ENCODE data around the gene KRT17. TPM values are rescaled to one million over a fixed set of nuclear protein-coding genes. Genes with fewer than 3 reads are reported as not detected.
"Not testable (repeated sequence)": the region's sequence is repeated elsewhere in the genome, so short reads cannot be mapped to it uniquely, and the experiment has no call there.

Gene KRT17
- polyA plus RNA-seq, 3 donors from 2014 or later, result not detected

GRCh38 chr17:41592601-41593305 is 31.6 kb downstream of the KRT17 start:
- Mint-ChIP-seq H3K36me3 (no peaks in the 10 kb centered on the region), H3K9me3 (no peaks in the 10 kb centered on the region), H3K4me3 (no peak overlapping the region), H3K27me3 (ENCODE audit: low read depth in 3 of 3) (peaks cover 2 to 16% (median 3%) of the 10 kb centered on the region in 3 donors), H3K27ac (no peak overlapping the region), H3K4me1 (no peaks in the 10 kb centered on the region)
- no peak for DNase-seq

GRCh38 chr17:41589301-41589700 is 35.1 kb downstream of the KRT17 start:
- Mint-ChIP-seq H3K4me3 (no peak overlapping the region), H3K9me3 (no peaks in the 10 kb centered on the region), H3K27ac (no peak overlapping the region), H3K4me1 (no peaks in the 10 kb centered on the region), H3K36me3 (no peaks in the 10 kb centered on the region), H3K27me3 (ENCODE audit: low read depth in 3 of 3) (peaks cover 0 to 9% (median 5%) of the 10 kb centered on the region in 3 donors)
- DNase-seq, result no peak

GRCh38 chr17:41588126-41588810 is 36.1 kb downstream of the KRT17 start:
- no peaks in the 10 kb centered on the region for H3K4me1 Mint-ChIP-seq
- peaks cover 0 to 8% (median 6%) of the 10 kb centered on the region in 3 donors for H3K27me3 Mint-ChIP-seq (ENCODE audit: low read depth in 3 of 3)
- no peak overlapping the region for H3K27ac Mint-ChIP-seq
- no peaks in the 10 kb centered on the region for H3K36me3 Mint-ChIP-seq
- H3K9me3 Mint-ChIP-seq, result no peaks in the 10 kb centered on the region
- no peak overlapping the region for H3K4me3 Mint-ChIP-seq
- DNase-seq, result no peak

- no peaks in the 10 kb centered on the region for H3K36me3 Mint-ChIP-seq
- no peak within 1 kb of the TSS for H3K4me3 Mint-ChIP-seq
- H3K27ac Mint-ChIP-seq, result peak within 1 kb of the TSS in 1 of 6 donors; percentile 27
- peaks cover 2 to 9% (median 8%) of the 10 kb centered on the region in 3 donors for H3K27me3 Mint-ChIP-seq (ENCODE audit: low read depth in 3 of 3)
- no peaks in the 10 kb centered on the region for H3K4me1 Mint-ChIP-seq
- H3K9me3 Mint-ChIP-seq, result no peaks in the 10 kb centered on the region
- DNase-seq, result no peak
These were observed 37.4 kb downstream of the KRT17 start, which contains the start of gene KRT14 for GRCh38 chr17:41586863-41587495. Gene KRT14, minus strand, starts transcription at chr17:41586895. Its CDS starts 61 bp downstream, at chr17:41586834.

GRCh38 chr17:41585301-41586056 is 38.9 kb downstream of the KRT17 start:
- Mint-ChIP-seq H3K36me3 (no peaks in the 10 kb centered on the region), H3K4me3 (no peak overlapping the region), H3K4me1 (no peaks in the 10 kb centered on the region), H3K27me3 (ENCODE audit: low read depth in 3 of 3) (peaks cover 2 to 9% (median 8%) of the 10 kb centered on the region in 3 donors), H3K9me3 (no peaks in the 10 kb centered on the region), H3K27ac (no peak overlapping the region)
- DNase-seq, result no peak

- H3K27ac Mint-ChIP-seq, result peak overlapping the region in 1 of 6 donors; percentile 61
- H3K27me3 Mint-ChIP-seq (ENCODE audit: low read depth in 3 of 3); H3K36me3 Mint-ChIP-seq; H3K4me3 Mint-ChIP-seq; H3K9me3 Mint-ChIP-seq; DNase-seq; H3K4me1 Mint-ChIP-seq: not testable (repeated sequence)
These were observed 39.9 kb downstream of the KRT17 start for GRCh38 chr17:41584331-41584927.

- H3K4me3 Mint-ChIP-seq, result no peak overlapping the region
- DNase-seq, result no peak
- H3K4me1 Mint-ChIP-seq, result no peaks in the 10 kb centered on the region
- no peaks in the 10 kb centered on the region for H3K36me3 Mint-ChIP-seq
- H3K9me3 Mint-ChIP-seq, result no peaks in the 10 kb centered on the region
- peaks cover 2 to 14% (median 4%) of the 10 kb centered on the region in 3 donors for H3K27me3 Mint-ChIP-seq (ENCODE audit: low read depth in 3 of 3)
- H3K27ac Mint-ChIP-seq, result no peak overlapping the region
These were observed 40.9 kb downstream of the KRT17 start for GRCh38 chr17:41583137-41584127.

- H3K4me1 Mint-ChIP-seq, H3K4me3 Mint-ChIP-seq, DNase-seq, H3K27ac Mint-ChIP-seq, H3K9me3 Mint-ChIP-seq, H3K36me3 Mint-ChIP-seq: not testable (repeated sequence)
- peaks cover 2 to 15% (median 7%) of the 10 kb centered on the region in 3 donors for H3K27me3 Mint-ChIP-seq (ENCODE audit: low read depth in 3 of 3)
These were observed 42.1 kb downstream of the KRT17 start for GRCh38 chr17:41582061-41582968.

GRCh38 chr17:41581366-41582060 is 42.9 kb downstream of the KRT17 start:
- H3K9me3 Mint-ChIP-seq, result no peaks in the 10 kb centered on the region
- no peak for DNase-seq
- no peaks in the 10 kb centered on the region for H3K36me3 Mint-ChIP-seq
- H3K27me3 Mint-ChIP-seq (ENCODE audit: low read depth in 3 of 3), result peaks cover 2 to 15% (median 8%) of the 10 kb centered on the region in 3 donors
- no peak overlapping the region for H3K27ac Mint-ChIP-seq
- H3K4me3 Mint-ChIP-seq, result no peak overlapping the region
- no peaks in the 10 kb centered on the region for H3K4me1 Mint-ChIP-seq

GRCh38 chr17:41580687-41581365 is 43.5 kb downstream of the KRT17 start:
- Mint-ChIP-seq H3K9me3 (no peaks in the 10 kb centered on the region), H3K4me1 (no peaks in the 10 kb centered on the region), H3K36me3 (no peaks in the 10 kb centered on the region), H3K4me3 (no peak overlapping the region), H3K27ac (no peak overlapping the region), H3K27me3 (ENCODE audit: low read depth in 3 of 3) (peaks cover 2 to 15% (median 8%) of the 10 kb centered on the region in 3 donors)
- DNase-seq, result no peak

- Mint-ChIP-seq H3K9me3 (no peaks in the 10 kb centered on the region), H3K4me1 (no peaks in the 10 kb centered on the region), H3K27ac (no peak overlapping the region), H3K36me3 (no peaks in the 10 kb centered on the region), H3K27me3 (ENCODE audit: low read depth in 3 of 3) (peaks cover 2 to 15% (median 8%) of the 10 kb centered on the region in 3 donors), H3K4me3 (no peak overlapping the region)
- DNase-seq, result no peak
These were observed 44.2 kb downstream of the KRT17 start for GRCh38 chr17:41580244-41580575.

All from immature natural killer cell (primary cell).